Ureter (tissue), 1 donor: ENCODE results near the gene CLASP1. TPM values are rescaled to one million over a fixed set of nuclear protein-coding genes. Genes with fewer than 3 reads are reported as not detected.
"Not testable (repeated sequence)": the region's sequence is repeated elsewhere in the genome, so short reads cannot be mapped to it uniquely, and the experiment has no call there.

Experiments used
- DNase-seq: peaks from one replicate; pipeline ENCODE4 v3.0.0-alpha.2; 2020; ENCODE audit warnings: low spot score
- total RNA-seq: library from RNA; stranded (reverse); gene quantifications from one replicate; pipeline ENCODE4 v1.2.4, GENCODE V29; 2023
- donor health status: DM: yes; HTN: yes; CAD: no.

The CLASP1 gene
- total RNA-seq, 1 donor from 2014 or later = 74.8 TPM

DNA sequence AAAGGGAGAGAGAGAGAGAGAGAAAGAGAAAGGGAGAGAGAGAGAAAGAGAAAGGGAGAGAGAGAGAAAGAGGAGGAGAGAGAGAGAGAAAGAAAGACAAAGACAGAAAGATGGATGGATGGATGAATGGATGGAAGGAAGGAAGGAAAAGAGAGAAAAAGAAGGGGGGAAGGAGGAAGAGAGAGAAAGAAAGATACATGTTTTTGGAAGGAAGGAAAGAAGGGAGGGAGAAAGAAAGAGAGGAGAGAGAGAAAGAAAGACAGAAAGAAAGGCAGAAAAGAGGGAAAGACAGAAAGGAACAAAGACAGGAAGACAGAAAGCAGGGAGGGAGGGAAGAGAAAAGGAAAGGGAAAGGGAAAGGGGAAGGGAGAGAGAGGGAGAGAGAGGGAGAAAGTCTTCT lies 67.0 kb downstream of the CLASP1 start:
- DNase-seq = no peak

DNA sequence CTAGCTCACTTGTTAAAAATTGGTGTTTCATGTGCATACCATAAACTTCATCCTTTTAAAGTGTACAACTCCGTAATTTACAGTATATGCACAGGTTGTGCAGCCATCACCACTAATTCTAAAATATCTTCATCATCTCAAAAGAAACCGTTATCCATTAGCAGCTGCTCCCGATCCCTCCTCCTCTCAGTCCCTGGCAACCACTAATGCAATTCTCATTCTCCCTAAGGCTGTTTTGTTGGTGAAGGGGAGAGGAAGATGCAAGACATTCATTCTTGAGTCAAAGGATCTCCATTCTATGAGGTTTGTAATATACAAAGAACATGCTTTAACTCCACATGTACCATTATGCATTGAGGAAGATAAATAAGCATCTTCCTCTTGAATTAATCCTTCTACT lies 70.0 kb downstream of the CLASP1 start:
- no peak for DNase-seq

DNA sequence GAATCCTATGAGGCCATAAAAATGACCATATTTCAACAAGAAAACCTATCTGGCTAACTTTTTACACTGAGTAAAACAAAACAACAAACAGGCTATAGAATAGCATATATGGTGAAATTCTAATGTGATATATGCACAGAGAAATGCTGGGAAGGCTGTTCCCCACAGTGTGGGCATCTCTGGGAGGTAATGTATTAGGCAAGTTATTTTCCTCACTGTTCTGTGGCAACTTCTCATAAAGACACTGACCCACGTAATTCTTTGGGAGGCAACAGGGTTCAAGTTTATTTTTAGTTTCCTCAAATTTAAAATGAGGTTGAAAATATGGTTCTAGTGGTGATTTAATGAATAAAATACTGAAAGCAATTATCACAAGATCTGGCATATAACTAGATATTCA lies 71.9 kb downstream of the CLASP1 start:
- DNase-seq = no peak

DNA sequence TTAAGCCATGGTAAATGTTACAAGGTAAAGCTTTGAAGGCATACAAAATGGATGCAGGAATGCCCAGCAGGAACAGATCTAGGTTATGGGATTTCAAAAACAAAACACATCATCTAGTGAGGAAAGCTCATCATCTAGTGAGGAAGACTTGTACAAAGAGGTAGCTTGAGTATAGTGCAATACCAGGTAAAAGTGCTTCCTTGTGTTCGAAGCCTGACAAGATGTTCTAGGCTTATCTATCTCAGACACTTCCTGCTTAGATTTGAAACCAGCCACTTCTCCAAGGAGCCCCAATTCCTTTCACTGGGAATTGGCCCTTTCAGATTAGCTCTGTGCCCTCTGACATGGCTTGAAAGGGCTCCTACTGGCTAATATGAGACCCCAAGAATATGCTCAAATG lies 73.0 kb downstream of the CLASP1 start:
- DNase-seq = no peak

DNA sequence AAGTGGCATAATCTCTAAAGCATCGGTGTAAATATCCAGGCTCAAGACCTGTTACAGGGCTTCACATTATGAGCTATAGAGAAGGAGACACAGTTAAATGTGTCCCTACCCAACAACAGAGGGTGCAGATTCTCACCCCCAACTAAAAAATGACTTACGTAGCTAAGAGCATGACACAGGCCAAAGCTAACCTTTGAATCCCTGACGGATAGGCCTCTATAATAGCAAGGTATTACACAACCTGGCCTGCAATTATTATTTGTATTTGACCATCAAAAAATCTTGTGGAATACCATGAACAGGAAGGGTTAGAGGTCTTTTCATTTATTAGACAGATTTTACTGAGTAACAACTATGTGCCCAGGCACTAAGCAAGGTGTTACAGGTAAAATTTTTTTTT lies 73.5 kb downstream of the CLASP1 start:
- no peak for DNase-seq

DNA sequence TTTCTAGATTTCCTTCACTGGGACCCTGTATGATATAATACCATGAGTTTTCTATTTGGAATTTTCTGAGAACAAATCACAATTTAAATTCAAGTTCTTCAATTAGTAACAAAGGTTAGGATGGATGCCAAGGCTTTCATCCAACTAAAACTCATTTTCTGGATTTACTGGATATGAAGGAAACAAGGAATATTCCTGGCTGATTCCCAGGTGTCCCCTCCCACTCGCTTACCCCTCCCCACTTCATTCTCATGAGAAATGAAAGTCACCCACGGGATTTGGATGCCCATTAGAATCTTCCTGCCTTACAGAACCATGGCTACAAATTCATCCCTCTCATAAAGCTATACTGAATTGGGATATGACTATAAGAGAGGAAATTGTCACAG lies 78.6 kb downstream of the CLASP1 start:
- no peak for DNase-seq

DNA sequence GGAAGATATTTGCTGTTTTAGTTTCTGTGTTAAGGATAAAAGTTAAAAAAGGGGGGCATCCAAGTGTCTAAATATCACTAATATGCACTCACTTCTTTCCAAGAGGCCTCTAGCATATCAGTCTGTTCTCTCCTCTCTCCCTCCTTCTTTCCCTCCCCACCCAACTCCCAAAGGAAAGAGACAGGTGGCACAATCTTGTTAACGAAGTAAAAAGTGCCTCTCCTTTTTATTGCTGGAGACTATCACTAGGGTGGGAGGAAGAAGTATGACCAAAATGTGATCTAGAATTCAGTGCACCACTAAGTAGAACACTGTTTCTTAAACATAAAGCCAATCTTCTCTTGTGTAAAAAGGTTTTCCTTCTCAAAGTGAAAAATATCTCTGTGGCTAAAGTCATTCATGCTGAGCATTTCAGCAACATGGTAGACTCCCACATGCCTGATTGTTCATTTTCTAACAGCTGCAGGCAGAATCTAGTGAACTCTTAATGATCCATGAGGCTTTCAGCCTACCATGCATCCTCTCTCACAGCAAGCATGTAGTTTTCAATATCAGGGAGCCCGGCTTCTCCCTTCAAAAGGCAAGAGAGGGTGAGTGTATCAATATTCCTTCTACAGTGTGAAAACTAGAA lies 79.1 kb downstream of the CLASP1 start:
- DNase-seq = no peak

DNA sequence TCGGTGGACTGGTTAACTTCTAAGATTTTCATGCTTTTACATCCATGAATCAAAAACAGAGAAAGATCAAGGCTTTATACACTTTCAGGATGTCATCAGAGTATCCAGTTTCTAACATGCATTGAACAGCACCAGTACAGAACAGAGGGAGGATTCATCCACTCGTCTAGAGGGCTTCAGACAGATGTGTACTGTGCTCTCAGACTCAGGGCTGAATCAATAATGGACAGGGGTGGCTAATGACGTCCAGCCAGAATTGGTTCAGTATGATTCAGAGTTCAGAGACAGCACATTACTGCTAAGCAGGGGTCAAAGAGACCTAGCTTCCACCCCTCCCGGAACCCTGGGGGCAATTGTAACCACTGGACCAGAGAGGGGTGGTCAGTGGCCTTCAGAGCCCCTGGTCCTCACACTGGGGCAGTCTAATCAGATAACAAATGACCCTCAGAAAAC lies 81.3 kb downstream of the CLASP1 start:
- DNase-seq = no peak

DNA sequence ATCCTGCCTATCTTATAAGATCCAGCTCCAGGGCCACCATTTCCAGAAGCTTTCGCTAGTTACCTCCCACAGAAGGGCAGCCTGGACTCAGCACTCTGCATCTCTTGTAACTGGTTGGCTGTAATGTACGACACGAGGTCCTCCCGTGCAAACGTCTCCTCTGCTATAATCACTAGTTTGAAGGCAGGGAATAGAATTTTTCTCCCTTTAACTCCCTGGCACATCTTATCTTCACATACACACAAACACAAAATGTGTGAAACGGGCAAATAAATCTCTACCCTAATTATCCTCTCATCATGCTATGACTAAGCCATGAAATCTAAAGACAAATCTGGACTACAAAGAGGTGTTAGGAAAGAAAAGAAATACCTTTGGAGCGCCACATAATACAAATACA lies 81.8 kb downstream of the CLASP1 start:
- DNase-seq = no peak

DNA sequence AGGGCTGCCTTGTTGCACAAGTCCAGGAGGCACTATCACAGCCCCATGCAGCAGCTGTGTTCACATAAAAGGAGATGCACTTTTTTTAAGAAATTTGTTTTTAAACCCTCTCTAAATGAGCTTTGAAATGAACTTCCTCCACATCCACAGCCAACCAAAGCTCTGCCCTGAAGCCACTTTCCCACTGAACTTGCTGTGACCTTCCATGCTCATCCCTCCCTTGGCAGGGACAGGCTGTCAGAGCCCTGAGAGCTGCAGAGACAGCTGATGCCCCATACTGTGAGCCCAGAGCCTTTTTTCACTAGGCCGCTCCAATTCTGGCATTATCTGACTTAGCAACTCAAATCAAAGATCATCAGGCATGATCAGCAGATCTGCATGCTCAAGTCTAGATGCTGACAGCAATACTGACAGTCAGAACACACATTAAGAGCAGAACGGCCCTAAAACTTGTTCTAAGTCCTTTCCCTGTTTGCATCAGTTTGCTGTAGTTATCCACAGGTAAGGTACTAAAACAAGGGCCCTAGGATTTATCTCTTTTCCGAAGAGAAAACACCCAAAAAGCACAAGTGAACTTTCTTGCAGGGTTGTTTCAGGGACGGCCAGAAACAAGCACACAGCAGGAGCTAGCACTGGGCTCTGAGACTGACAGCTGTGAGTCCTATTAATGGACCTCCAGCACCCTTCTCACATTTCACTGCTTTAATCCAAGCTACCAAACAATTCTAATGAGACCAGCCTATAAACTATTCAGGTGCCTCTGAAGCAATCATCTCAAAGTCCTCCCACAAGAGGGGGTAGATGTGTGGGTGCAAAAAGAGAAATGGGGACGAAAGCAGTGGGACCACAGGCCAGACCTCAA lies 83.6 kb downstream of the CLASP1 start:
- no peak for DNase-seq

DNA sequence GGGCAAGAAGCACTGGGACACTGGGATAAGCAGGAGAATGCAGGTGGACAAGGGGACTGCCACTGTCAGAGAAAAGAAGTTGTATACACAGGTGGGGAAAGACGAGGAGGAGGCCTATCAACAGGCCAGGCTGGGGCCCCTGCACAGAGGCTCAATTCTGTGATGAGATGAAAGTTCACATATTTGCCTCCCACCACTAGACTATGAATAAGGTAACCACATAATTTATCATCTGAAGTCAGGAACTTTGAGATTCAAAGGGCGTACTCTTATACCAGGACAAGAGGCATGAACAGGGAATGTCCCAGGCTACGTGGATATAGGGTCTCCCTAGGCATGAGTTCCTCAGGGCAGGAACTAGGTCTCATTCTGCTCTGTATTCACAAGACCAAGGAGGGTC lies 84.4 kb downstream of the CLASP1 start:
- no peak for DNase-seq

DNA sequence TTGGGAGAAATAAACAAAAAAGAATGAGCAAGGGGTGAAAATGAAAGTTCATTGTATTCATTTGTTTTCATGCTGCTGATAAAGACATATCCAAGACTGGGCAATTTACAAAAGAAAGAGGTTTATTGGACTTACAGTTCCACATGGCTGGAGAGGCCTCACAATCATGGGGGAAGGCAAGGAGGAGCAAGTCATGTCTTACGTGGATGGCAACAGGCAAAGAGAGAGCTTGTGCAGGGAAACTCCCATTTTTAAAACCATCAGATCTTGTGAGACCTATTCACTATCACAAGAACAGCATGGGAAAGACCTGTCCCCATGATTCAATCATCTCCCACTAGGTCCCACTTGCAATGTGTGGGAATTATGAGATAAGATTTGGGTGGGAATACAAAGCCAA lies 85.5 kb downstream of the CLASP1 start:
- not testable (repeated sequence) for DNase-seq

DNA sequence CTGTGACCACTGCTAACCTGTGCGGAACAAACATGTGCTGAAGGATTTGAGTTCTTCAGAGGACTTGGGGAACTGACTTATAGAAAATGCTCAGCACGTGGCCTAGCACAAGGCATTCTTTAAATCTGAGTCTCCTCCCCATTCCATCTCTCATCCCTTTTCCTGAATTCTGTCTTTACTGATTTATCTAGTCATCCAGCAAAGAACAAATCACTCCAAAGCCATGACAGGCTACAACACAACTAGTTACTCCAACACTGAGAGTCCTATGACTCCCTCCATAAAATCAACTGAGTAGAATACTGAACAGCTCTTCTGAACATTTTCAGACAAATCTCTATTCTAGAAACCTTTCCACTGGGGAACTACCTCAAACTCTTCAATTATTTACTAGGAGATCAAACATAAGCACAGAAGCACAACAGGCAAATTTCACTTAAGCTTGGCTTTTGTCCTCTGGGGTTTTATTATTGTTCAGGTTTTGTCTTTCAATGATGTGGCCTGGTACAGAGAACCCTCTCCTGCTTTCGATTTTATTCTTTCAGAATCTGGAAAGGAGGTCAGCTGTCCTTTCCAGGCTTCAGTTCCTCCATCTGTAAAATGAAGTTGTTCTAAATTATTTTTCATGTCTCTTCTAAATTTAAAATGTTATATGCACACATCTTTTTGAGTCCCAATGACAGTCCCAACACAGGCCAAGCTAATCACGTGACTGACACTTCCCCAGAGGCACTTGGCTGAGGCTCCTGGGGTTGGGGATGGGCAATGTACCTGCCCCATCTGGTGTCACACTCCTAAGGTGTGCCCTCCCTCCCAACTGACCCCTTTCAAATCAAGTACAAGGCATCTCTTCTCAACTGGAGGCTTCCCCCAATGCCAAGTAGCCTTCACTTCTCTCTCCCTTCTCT lies 86.7 kb downstream of the CLASP1 start:
- DNase-seq = no peak

DNA sequence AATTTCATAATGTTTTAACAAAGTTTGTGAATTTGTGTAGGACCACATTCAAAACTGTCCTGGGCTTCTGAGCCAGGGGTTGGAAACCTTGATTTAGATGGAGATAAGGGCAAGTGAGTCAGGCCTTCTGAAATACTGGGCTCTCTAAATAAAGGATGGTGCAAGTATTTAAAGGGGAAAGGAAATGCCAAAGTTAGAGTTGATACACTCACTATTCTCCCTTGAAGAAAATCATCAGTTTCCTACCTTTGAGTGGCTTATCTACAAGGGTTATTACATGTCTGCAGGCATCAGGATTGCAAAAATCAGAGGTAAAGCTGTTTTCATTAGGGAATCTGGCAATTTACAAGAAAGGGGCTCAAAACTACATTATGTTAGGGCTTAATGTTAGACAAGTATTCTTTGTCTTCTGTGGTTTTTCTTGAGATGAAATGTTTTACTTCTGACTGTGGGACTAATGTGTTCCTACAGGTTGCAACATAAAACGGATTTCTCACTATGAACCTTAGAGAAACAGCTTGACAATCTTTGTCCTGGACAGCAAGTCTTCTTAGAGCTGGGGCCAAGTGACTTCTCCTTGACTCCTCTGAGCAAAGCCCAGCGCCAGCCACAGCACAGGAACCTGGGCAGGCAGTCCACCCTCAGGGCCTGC lies 87.5 kb downstream of the CLASP1 start:
- no peak for DNase-seq

DNA sequence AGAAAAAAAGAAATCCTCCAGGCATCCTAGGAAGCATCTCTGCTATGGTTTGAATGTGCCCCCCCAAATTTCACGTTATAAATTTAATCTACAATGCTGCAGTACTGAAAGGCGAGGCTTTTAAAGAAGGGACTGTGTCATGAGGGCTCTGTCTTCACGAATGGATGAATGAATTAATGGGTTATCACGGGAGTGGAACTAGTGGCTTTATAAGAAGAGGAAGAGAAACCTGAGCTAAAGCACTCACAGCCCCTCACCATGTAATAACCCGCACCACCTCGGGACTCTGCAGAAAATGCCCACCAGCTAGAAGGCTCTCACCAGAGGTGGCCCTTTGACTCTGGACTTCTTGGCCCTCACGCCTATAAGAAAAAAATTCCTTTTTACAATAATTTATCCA lies 90.9 kb downstream of the CLASP1 start:
- no peak for DNase-seq

DNA sequence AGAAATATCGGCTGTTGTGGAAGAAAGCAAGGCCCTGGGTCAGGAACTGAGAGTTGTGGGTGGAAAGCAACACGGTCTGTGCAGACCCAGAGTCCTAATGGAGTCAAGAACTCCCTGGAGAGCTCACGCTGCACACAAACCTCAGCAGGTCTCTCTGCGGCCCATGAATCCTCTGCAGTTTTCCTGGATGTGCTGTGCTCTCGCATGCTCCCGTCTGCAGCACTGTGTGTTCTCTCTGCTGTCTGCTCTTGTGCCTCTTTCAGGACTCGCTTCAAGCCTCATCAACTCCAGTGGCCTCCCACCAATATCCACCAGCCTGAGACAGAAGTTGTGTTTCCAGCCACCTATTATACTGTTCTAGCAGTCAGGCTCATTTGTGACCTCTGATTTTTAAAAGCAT lies 94.3 kb downstream of the CLASP1 start:
- no peak for DNase-seq

DNA sequence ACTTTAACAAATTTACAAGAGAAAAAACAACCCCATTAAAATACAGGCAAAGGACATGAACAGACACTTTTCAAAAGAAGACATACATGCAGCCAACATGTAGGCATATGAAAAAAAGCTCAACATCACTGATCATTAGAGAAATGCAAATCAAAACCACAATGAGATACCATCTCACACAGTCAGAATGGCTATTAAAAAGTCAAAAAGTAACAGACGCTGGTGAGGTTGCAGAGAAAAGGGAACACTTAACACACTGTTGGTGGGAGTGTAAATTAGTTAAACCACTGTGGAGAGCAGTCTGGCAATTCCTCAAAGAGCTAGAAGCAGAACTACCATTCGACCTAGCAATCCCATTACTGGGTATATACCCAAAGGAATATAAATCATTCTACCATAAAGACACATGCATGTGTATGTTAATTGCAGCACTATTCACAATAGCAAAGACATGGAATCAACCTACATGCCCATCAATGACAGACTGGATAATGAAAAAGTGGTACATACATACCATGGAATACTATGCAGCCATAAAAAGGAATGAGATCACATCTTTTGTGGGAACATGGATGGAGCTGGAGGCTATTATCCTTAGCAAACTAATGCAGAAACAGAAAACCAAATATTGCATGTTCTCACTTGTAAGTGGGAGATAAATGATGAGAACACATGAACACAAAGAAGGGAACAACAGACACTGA lies 96.6 kb downstream of the CLASP1 start:
- not testable (repeated sequence) for DNase-seq

DNA sequence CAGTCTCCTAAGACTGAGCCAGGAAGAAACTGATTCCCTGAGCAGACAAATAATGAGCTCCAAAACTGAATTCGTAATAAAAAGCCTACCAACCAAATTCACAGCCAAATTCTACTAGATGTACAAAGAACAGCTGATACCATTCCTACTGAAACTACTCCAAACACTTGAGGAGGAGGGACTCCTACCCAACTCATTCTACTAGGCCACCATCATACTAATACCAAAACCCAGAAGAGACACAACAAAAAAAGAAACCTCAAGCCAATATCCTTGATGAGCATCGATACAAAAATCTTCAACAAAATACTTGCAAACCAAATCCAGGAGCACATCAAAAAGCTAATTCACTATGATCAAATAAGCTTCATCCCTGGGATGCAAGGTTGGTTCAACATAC lies 98.6 kb downstream of the CLASP1 start:
- no peak for DNase-seq

DNA sequence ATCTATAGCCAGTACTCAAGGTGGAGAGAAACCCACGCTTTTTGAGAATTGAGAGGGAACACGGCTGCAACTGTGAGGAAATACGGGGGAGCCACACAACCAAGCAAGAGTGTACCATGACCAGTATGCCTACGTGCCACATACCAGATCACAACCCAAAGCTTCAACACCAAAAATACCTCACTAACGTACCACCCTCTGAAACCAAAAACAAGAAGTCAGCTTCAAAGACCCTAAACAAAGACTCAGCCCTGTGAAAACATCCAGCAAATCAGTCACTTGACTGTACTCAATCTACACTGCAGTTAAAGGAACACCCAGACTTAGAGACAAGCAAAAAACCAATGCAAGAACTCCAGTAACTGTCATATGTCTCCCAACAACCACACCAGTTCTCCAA lies 101.6 kb downstream of the CLASP1 start:
- no peak for DNase-seq

DNA sequence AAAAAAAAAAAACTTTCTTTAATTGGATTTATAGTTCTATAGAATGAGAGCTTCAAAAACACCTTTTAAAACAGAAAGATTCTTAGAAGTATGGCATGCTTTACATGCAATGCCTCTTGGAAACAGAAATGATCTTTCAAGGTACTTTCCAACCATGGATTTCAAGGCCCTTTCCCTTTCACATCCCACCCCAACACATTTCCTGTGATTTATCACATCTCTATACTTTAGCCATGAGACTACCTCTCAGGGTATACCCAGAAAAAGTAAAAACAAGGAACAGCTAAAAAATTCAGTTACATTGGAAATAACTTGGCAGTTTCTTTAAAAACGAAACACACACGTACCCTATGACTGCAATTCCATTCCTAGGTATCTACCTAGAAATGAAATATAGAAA lies 103.3 kb downstream of the CLASP1 start:
- DNase-seq = no peak

DNA sequence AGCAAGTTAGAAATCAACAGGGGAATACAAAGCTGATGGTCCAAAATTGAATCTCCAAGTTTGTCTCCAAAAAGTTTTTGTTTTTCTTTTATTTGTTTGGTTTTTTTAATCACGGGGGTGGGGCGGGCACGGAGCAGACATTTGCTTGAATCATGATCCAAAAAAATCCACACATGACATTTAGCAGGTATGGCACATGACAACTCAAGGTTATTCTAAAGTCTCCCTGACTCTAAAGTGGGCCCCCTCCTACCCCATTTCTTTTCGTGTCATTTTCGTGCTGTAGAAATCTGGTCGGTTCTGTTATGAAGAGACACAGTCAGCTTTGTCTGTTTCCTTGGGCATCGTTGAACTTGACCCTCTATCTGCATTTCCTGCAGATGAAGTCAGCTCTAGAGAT lies 104.0 kb downstream of the CLASP1 start:
- no peak for DNase-seq
